ENCODE data around the gene NCEH1. TPM values are rescaled to one million over a fixed set of nuclear protein-coding genes. Genes with fewer than 3 reads are reported as not detected.

Gene NCEH1
- total and polyA plus RNA-seq, 10 of the 15 experiments (the other 5 are each of a cell fraction or from before 2014, with no cell fraction given): 1.8 to 8.1 (median 4.5) TPM

- peaks cover 0 to 4% of the 10 kb centered on the region in 2 experiments; a peak in 2 of 4 replicates for H3K36me3 ChIP-seq (ENCODE audit: control insufficient read depth in 2 of 2, insufficient read depth in 2 of 2, low read length in 1 of 2)
Observed at GRCh38 chr3:172753125-172753524, 42.3 kb upstream of the NCEH1 start.

GRCh38 chr3:172752651-172753050, 41.8 kb upstream of the NCEH1 start:
- Histone ChIP-seq H3K4me3 (peak overlapping the region; percentile 49; the same call in 1 of the 2 replicates), H2AFZ (ENCODE audit: control insufficient read depth, low read depth, low read length) (no peak overlapping the region; the same call in 1 of the 2 replicates), H3K9ac (ENCODE audit: control insufficient read depth, insufficient read depth, low read length) (no peak overlapping the region), H3K27me3 (replicated peaks in 1 of 2; ENCODE audit: control insufficient read depth in 2 of 2, insufficient read depth in 2 of 2, low read length in 1 of 2) (no peaks in the 10 kb centered on the region), H3K4me2 (ENCODE audit: control insufficient read depth, insufficient read depth) (peak overlapping the region; percentile 62), H3K79me2 (ENCODE audit: control insufficient read depth, insufficient read depth, low read length) (peaks cover 45% of the 10 kb centered on the region), H3K36me3 (ENCODE audit: control insufficient read depth in 2 of 2, insufficient read depth in 2 of 2, low read length in 1 of 2) (peaks cover 0 to 4% of the 10 kb centered on the region in 2 experiments; a peak in 2 of 4 replicates), H4K20me1 (ENCODE audit: control insufficient read depth, insufficient read depth) (no peaks in the 10 kb centered on the region), H3K4me1 (ENCODE audit: control insufficient read depth, insufficient read depth, low read length) (no peaks in the 10 kb centered on the region), H3K27ac (ENCODE audit: control insufficient read depth, insufficient read depth) (no peak overlapping the region; the same call in 1 of the 2 replicates), H3K9me3 (replicated peaks; ENCODE audit: control insufficient read depth, insufficient read depth, low read length) (no peaks in the 10 kb centered on the region; the same call in 2 of the 3 replicates)
- in situ Hi-C loops (cut with MboI) (no loop called here), intact Hi-C loops (cut with micrococcal nuclease; ENCODE audit: unreplicated experiment) (no loop called here)
- DNase-seq (ENCODE audit: low read depth, low spot score) (no peak), FAIRE-seq (no peak), ATAC-seq (no peak)
- BruUV-seq (replicated peaks): no TSS peak
- POLR2A ChIA-PET: interaction anchor here (0.8 kb wide), 1 partner anchor 31 kb away, joined by 3 read pairs; no protein-coding TSS in a partner anchor
- TF ChIP-seq EZH2 (IDR thresholded peaks at IDR 0.05; ENCODE audit: borderline replicate concordance, control insufficient read depth, low read depth, low read length): no peak
- TF ChIP-seq MAX (IDR thresholded peaks at IDR 0.05; ENCODE audit: low read depth, low read length): no peak
- no peak for TF ChIP-seq HDAC6 (IDR thresholded peaks at IDR 0.05; ENCODE audit: unreplicated experiment)
- TF ChIP-seq MTA2 (IDR thresholded peaks at IDR 0.05; ENCODE audit: low read depth): no peak
- peak; percentile 42; the same call in 1 of the 2 replicates for TF ChIP-seq PKNOX1 (IDR thresholded peaks at IDR 0.05)
- RAD21 ChIA-PET (ENCODE audit: unreplicated experiment): interaction anchor here (0.7 to 1.0 kb wide), 3 partner anchors 42 to 79 kb away, joined by 3 read pairs; partner anchors contain the start of gene NCEH1
- SMC1A ChIA-PET (ENCODE audit: uncharacterized antibody, unreplicated experiment): interaction anchor here (0.8 to 2.4 kb wide), 5 partner anchors 10 to 80 kb away, joined by 3 to 7 read pairs (median 3); no protein-coding TSS in a partner anchor
- CTCF ChIA-PET: interaction anchor here (0.6 to 2.8 kb wide), 5 partner anchors 16 to 236 kb away, joined by 3 to 13 read pairs (median 3); partner anchors contain the start of gene NCEH1
- 100% methylated on average over 1 of the region's 1 CpG for WGBS (ENCODE audit: insufficient coverage, insufficient replicate concordance, low lambda C conversion rate, missing lambda C conversion rate)

More at GRCh38 chr3:172753125-172753524, 42.3 kb upstream of the NCEH1 start:
- SMC1A ChIA-PET (ENCODE audit: uncharacterized antibody, unreplicated experiment): interaction anchor here (0.7 to 2.4 kb wide), 6 partner anchors 9 to 166 kb away, joined by 3 to 7 read pairs (median 3); no protein-coding TSS in a partner anchor
- ATAC-seq (no peak), FAIRE-seq (no peak), DNase-seq (ENCODE audit: low read depth, low spot score) (no peak)
- RAD21 ChIA-PET (ENCODE audit: unreplicated experiment): interaction anchor here (1.0 to 1.6 kb wide), 3 partner anchors 43 to 81 kb away, joined by 3 to 4 read pairs (median 3); partner anchors contain the start of gene NCEH1
- no peak overlapping the region for H3K27ac ChIP-seq (ENCODE audit: control insufficient read depth, insufficient read depth)
- no peak overlapping the region for H2AFZ ChIP-seq (ENCODE audit: control insufficient read depth, low read depth, low read length)
- intact Hi-C loops (cut with micrococcal nuclease; ENCODE audit: unreplicated experiment) (no loop called here), in situ Hi-C loops (cut with MboI) (no loop called here)
- no peaks in the 10 kb centered on the region for H3K27me3 ChIP-seq (replicated peaks in 1 of 2; ENCODE audit: control insufficient read depth in 2 of 2, insufficient read depth in 2 of 2, low read length in 1 of 2)
- 100% methylated on average over 1 of the region's 1 CpG for WGBS (ENCODE audit: insufficient coverage, insufficient replicate concordance, low lambda C conversion rate, missing lambda C conversion rate)
- TF ChIP-seq SMARCA5 (IDR thresholded peaks at IDR 0.05): 0 out of 2 replicates have a peak, but pooled peaks have one; percentile 14
- TF ChIP-seq LARP7 (IDR thresholded peaks at IDR 0.05): no peak
- no peaks in the 10 kb centered on the region; the same call in 2 of the 3 replicates for H3K9me3 ChIP-seq (replicated peaks; ENCODE audit: control insufficient read depth, insufficient read depth, low read length)
- POLR2A ChIA-PET: interaction anchor here (0.6 to 0.8 kb wide), 2 partner anchors 30 to 64 kb away, joined by 3 to 4 read pairs; no protein-coding TSS in a partner anchor
- no peaks in the 10 kb centered on the region for H3K4me1 ChIP-seq (ENCODE audit: control insufficient read depth, insufficient read depth, low read length)
- no peak overlapping the region for H3K9ac ChIP-seq (ENCODE audit: control insufficient read depth, insufficient read depth, low read length)
- CTCF ChIA-PET: interaction anchor here (1.0 to 2.8 kb wide), 4 partner anchors 16 to 80 kb away, joined by 3 to 13 read pairs (median 3); partner anchors contain the start of gene NCEH1
- H3K4me3 ChIP-seq: no peak overlapping the region
- peak overlapping the region; percentile 62 for H3K4me2 ChIP-seq (ENCODE audit: control insufficient read depth, insufficient read depth)
- no peaks in the 10 kb centered on the region for H4K20me1 ChIP-seq (ENCODE audit: control insufficient read depth, insufficient read depth)
- H3K79me2 ChIP-seq (ENCODE audit: control insufficient read depth, insufficient read depth, low read length): peaks cover 45% of the 10 kb centered on the region
- BruUV-seq (replicated peaks): no TSS peak
